K562 (cell line): ENCODE results near the gene CAMK1D. TPM values are rescaled to one million over a fixed set of nuclear protein-coding genes. Genes with fewer than 3 reads are reported as not detected.
A peak's percentile ranks its signal among the peaks of the same experiment; 100 is the strongest.

ENCODE experiments used
- ARID1B ChIP-seq: fragments of 450-650 bp; IDR thresholded peaks from 2 replicates; pipeline ENCODE4 v1.6.1; 2016; ENCODE audit warnings: antibody characterized with exemption, mild to moderate bottlenecking, inconsistent platforms
- BRD4 ChIP-seq: fragments of 200-600 bp; sonication (generic); IDR thresholded peaks from 2 replicates; pipeline ENCODE4 v1.6.1; 2017; ENCODE audit warnings: inconsistent platforms
- CHD1 ChIP-seq: fragments of 200-600 bp; sonication (generic); IDR thresholded peaks from one replicate; pipeline ENCODE4 v1.6.1; 2012; ENCODE audit warnings: mild to moderate bottlenecking, moderate library complexity, low read length, inconsistent platforms
- HNRNPH1 ChIP-seq: fragments of 200-400 bp; formaldehyde crosslinking; optimal IDR thresholded peaks from 2 replicates; pipeline ENCODE3; 2017; ENCODE audit warnings: low read depth, mild to moderate bottlenecking, low read length, moderate library complexity
- LARP7 ChIP-seq: fragments of 450-650 bp; IDR thresholded peaks from 2 replicates; pipeline ENCODE4 v1.6.1; 2016
- MAFK ChIP-seq: IDR thresholded peaks from 2 replicates; pipeline ENCODE4 v1.6.1; 2011; ENCODE audit warnings: low read length, improper control_type of control experiment
- PHB ChIP-seq: fragments of 250-450 bp; sonication (Bioruptor Pico); IDR thresholded peaks from 2 replicates; pipeline ENCODE4 v1.5.0; 2021
- SMC3 ChIP-seq: conservative IDR thresholded peaks from 2 replicates; pipeline ENCODE4 v1.6.1; 2011; ENCODE audit warnings: low read depth, low read length, improper control_type of control experiment; ENCODE audit not compliant: insufficient read depth
- SRSF3 ChIP-seq: fragments of 200-400 bp; formaldehyde crosslinking; IDR thresholded peaks from 2 replicates; pipeline ENCODE4 v1.6.1; 2016; ENCODE audit warnings: mild to moderate bottlenecking, low read length, moderate library complexity; ENCODE audit not compliant: insufficient read depth
- TBL1XR1 ChIP-seq, 2 experiments: IDR thresholded peaks; 2 replicates each; pipeline ENCODE4 v1.6.1; 2012; ENCODE audit warnings: improper control_type of control experiment in 2 of 2, low read length in 2 of 2, mild to moderate bottlenecking in 1 of 2
- TRIM25 ChIP-seq: fragments of 450-650 bp; IDR thresholded peaks from 2 replicates; pipeline ENCODE4 v1.7.0; 2016; ENCODE audit warnings: borderline replicate concordance
- ZNF165 ChIP-seq: fragments of 250-450 bp; sonication (Bioruptor Pico); IDR thresholded peaks from 2 replicates; pipeline ENCODE4 v1.4.0; 2020; ENCODE audit warnings: borderline replicate concordance
- ZNF23 ChIP-seq: fragments of 250-450 bp; sonication (Bioruptor Pico); IDR thresholded peaks from 2 replicates; pipeline ENCODE4 v1.4.0; 2020; ENCODE audit warnings: mild to moderate bottlenecking
- polyA plus RNA-seq, 8 experiments: library from polyadenylated mRNA; depleted of rRNA in 4 of 8; stranded (reverse) in 5 of 8; unstranded in 3 of 8; fragments of >200 nt; fragmentation: Nextera tagmentation in 2 of 8; fragmentation: Illumina TruSeq in 1 of 8; extraction: Ambion mirVana in 2 of 8; extraction: Trizol in 1 of 8; gene quantifications; 2 replicates each; pipeline versions ENCODE4 v1.2.1 to v1.2.3, GENCODE V29; 2011 to 2014; ENCODE audit warnings: inconsistent platforms in 1 of 8, missing spikeins in 1 of 8
- total RNA-seq, 7 experiments: library from RNA; depleted of rRNA in 6 of 7; stranded (reverse); fragments of >200 nt in 6 of 7; fragmentation: Illumina TruSeq in 2 of 7; extraction: Trizol in 2 of 7; gene quantifications; 2 replicates each; pipeline versions ENCODE4 v1.2.1 to v1.2.3, GENCODE V29; 2011 to 2021; ENCODE audit warnings: low replicate concordance in 1 of 7
- TF ChIP-seq, protein P1 (sequence below): sonication (generic); formaldehyde crosslinking; IDR thresholded peaks from 2 replicates; pipeline ENCODE4 v1.8.0; 2022; ENCODE audit warnings: mild to moderate bottlenecking, missing genetic modification reagents
- TF ChIP-seq, protein P2 (sequence below): fragments of 450-650 bp; IDR thresholded peaks from 2 replicates; pipeline ENCODE4 v1.6.1; 2016; ENCODE audit warnings: missing biosample characterization, missing genetic modification characterization
- TF ChIP-seq, protein P3 (sequence below): sonication (generic); formaldehyde crosslinking; IDR thresholded peaks from 2 replicates; pipeline ENCODE4 v1.8.1; 2023; ENCODE audit warnings: mild to moderate bottlenecking, missing genetic modification reagents
- TF ChIP-seq, protein P4 (sequence below): fragments of 450-650 bp; formaldehyde crosslinking; IDR thresholded peaks from 2 replicates; pipeline ENCODE4 v1.4.0; 2020; ENCODE audit warnings: mild to moderate bottlenecking, moderate library complexity
- TF ChIP-seq, protein P5 (sequence below): IDR thresholded peaks from 3 replicates; pipeline ENCODE4 v1.6.1; 2011; ENCODE audit warnings: borderline replicate concordance, mild to moderate bottlenecking; ENCODE audit not compliant: insufficient read length, insufficient read depth

The CAMK1D gene
- total and polyA plus RNA-seq, 9 of the 15 experiments (the other 6 are each of a cell fraction or from before 2014, with no cell fraction given): 0.12 to 0.24 (median 0.20) TPM; not detected in 5

DNA sequence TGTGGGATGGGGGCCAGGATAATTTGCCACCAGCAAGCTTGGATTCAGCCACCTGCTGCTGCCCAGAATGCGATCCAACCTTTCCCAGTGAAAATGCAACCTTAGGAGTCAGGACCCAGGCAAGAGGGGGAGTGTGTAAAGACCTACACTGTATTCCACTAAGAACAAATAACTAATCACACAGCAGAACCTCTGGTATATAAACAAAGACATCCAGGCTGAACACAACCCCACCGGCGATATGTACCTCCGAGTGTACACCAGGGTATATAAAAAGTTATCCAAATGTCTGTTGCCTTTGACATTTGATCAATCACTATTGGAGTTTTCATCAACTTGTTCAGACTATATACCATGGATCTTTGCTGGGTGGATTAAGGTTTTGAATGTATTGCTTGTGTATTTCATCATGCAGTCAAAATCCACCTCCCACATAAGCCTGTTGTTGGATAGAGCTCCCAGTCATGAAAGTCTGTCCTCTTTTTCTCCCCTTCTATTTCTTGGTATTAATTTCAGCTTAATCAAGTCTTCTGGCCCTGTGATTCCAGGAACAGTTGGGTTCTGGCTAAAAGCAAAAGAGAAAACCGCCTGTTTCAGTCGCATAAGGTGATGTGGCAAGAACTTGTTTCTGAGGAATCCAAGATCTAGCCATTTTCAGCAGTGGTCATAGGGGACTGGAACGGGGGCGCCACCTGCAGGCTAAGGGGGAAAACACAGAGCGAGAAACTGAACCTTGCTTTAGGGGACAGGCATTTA is 361.4 kb downstream of the CAMK1D start (continued):
- no peak for TF ChIP-seq TRIM25
- TF ChIP-seq, protein P1, sequence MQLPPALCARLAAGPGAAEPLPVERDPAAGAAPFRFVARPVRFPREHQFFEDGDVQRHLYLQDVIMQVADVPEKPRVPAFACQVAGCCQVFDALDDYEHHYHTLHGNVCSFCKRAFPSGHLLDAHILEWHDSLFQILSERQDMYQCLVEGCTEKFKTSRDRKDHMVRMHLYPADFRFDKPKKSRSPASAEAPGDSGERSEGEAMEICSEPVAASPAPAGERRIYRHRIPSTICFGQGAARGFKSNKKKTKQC (CRISPR knock-in tag): no peak
- TF ChIP-seq ARID1B: 0 out of 2 replicates have a peak, but pooled peaks have one; percentile 33
- peak; percentile 56 for TF ChIP-seq SMC3
- TF ChIP-seq, protein P2, sequence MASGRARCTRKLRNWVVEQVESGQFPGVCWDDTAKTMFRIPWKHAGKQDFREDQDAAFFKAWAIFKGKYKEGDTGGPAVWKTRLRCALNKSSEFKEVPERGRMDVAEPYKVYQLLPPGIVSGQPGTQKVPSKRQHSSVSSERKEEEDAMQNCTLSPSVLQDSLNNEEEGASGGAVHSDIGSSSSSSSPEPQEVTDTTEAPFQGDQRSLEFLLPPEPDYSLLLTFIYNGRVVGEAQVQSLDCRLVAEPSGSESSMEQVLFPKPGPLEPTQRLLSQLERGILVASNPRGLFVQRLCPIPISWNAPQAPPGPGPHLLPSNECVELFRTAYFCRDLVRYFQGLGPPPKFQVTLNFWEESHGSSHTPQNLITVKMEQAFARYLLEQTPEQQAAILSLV (tag): peak; percentile 63; the same call in 1 of the 2 replicates
- no peak for TF ChIP-seq LARP7
- TF ChIP-seq HNRNPH1: no peak
- no peak for TF ChIP-seq CHD1
- no peak for TF ChIP-seq SRSF3
- TF ChIP-seq BRD4: no peak
- TF ChIP-seq, protein P3, sequence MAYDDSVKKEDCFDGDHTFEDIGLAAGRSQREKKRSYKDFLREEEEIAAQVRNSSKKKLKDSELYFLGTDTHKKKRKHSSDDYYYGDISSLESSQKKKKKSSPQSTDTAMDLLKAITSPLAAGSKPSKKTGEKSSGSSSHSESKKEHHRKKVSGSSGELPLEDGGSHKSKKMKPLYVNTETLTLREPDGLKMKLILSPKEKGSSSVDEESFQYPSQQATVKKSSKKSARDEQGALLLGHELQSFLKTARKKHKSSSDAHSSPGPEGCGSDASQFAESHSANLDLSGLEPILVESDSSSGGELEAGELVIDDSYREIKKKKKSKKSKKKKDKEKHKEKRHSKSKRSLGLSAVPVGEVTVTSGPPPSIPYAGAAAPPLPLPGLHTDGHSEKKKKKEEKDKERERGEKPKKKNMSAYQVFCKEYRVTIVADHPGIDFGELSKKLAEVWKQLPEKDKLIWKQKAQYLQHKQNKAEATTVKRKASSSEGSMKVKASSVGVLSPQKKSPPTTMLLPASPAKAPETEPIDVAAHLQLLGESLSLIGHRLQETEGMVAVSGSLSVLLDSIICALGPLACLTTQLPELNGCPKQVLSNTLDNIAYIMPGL (CRISPR knock-in tag): no peak
- TF ChIP-seq ZNF165 (CRISPR knock-in tag): peak; percentile 68; the same call in 1 of the 2 replicates
- no peak for TF ChIP-seq MAFK
- TF ChIP-seq, protein P4, sequence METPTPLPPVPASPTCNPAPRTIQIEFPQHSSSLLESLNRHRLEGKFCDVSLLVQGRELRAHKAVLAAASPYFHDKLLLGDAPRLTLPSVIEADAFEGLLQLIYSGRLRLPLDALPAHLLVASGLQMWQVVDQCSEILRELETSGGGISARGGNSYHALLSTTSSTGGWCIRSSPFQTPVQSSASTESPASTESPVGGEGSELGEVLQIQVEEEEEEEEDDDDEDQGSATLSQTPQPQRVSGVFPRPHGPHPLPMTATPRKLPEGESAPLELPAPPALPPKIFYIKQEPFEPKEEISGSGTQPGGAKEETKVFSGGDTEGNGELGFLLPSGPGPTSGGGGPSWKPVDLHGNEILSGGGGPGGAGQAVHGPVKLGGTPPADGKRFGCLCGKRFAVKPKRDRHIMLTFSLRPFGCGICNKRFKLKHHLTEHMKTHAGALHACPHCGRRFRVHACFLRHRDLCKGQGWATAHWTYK (CRISPR knock-in tag): no peak
- no peak for TF ChIP-seq PHB (CRISPR knock-in tag)
- TF ChIP-seq, protein P5, sequence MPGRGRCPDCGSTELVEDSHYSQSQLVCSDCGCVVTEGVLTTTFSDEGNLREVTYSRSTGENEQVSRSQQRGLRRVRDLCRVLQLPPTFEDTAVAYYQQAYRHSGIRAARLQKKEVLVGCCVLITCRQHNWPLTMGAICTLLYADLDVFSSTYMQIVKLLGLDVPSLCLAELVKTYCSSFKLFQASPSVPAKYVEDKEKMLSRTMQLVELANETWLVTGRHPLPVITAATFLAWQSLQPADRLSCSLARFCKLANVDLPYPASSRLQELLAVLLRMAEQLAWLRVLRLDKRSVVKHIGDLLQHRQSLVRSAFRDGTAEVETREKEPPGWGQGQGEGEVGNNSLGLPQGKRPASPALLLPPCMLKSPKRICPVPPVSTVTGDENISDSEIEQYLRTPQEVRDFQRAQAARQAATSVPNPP: no peak
- TF ChIP-seq ZNF23 (CRISPR knock-in tag): no peak
- no peak for TF ChIP-seq TBL1XR1 (IDR thresholded peaks at IDR 0.05; ENCODE audit: low read length in 2 of 2)
